ENCODE measurements around the gene MYL12B.
"Not testable (repeated sequence)": the region's sequence is repeated elsewhere in the genome, so short reads cannot be mapped to it uniquely, and the experiment has no call there.

The MYL12B gene

DNA sequence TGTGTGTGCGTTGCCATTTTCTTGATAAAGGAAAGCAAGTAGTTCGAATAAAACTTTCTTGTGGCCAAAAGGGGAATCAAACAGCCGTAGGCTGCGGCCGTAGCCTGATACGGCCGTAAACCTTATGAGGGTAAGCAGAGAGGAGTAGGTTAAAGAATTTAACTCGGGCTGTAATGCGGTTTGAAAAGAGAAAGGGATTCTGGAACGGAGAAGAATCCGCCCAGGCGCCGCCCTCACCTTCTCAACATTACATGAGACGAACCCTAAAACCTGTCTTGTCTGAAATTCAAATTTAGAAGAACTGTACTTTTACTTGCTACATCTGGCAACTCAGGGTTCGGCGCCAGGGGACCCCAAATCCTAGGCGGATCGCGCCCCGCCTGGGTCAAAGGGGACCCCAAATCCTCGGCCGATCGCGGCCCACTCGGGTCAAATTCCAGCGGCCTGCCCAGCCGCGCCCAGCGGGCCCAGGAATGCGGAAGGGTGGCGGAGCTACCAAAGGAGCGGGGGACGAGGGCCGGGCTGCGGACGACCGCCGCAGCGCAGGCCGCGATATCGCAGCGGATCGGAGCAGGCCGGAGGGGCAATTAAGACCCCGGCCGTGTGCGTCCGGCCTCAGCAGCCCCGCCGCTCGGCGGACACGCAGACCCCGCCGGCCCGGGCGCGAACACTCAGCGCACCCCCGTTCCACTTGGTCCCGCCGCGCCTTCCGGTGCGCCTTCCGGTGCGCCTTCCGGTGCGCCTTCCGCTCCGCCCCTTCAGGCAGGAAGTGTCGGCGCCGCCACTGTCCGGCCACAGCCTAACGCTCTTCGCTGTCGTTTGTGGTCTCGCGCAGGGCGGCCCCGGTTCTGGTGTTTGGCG, at the start of gene MYL12B:
MYL12B (plus strand) TSS at position 761 of the 861 bp plus-strand sequence. CDS start 10,766 bp downstream, outside the sequence.
- DNase-seq = peak; percentile 92

DNA sequence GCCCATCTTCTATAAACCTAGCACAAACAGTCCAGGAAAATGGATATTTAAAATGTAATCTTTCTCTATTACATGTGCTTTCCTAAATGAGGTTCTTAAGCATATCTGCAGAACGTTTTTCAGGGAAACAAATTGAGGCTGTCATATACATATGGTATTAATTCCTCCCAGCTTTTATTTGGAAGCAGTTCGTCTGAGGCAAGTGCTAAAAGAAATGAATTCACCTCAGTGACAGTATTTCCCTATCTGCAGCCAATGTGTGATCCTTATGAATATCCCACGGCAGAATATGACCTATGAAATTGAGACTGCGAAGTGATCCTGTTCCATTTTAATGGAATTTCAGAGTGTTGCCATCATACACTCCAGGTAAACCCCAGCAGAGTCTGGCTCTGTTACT, 49.3 kb upstream of the MYL12B start:
- DNase-seq = no peak

DNA sequence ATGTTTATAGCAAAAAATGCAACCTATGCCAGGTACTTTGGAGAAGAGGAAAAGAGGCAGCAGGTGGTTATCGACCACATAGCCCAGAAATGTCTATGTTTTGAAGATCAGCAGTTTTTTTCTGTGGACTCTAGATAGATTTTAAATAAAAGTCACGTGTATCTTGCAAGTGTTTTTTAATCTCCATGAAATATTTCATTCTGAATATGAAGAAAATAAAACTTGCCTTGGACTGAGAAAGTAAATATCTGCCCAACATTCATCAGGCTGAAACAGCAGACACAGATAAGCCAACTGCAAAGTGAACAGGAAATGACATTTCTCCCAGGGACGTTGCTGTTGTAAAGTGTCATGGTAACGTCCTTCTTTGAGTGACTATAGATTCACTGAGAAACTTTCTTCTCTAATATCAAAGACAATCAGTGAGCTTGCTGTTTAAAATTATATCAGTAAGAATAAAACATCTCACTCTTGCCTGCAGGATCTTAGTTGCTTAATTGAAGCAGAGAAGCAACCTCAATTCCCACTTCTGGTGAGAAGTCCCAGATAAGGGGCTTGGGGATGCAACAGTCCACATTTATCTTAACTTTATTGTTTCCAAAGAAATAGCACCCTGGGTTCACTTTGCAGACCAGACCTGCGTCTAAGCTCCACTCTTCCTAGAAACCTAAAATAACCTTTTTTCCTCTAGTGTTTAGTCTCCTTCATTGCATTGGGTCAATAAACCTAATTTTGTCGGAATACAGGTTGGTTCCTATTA, 48.5 kb upstream of the MYL12B start:
- DNase-seq = no peak

DNA sequence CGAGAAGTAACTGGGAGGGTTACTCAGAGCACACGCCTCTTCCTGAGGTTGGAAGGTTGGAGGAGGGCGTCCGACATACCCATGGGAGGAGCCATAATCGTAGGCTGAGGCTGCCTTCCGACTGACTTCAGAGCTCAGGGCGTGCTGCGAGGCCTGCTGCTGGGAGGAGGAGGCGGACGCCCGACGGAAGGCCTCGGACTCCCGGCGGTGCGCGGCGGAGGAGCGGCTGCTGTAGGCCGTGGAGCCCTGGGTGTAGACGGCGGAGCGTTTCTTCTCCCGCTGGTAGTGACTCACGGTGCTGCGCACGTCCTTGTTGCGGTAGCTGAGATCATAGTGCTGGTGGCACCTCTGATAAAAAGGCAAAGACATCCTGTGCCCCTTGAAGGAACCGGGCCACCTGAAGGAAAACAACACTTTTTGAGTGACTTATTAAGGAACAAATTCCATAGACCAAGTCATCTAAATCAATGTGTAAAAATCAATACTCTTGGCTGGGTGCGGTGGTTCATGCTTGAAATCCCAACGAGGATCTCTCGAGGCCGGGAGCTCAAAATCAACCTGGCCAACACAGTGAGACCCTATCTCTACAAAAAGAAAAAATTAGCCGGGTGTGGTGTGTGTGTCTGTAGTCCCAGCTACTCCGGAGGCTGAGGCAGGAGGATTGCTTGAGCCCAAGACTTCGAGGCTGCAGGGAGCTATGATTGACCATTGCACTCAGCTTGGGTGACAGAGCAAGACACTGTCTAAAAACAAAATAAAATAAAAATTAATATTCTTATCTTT, 46.9 kb upstream of the MYL12B start:
- no peak for DNase-seq

DNA sequence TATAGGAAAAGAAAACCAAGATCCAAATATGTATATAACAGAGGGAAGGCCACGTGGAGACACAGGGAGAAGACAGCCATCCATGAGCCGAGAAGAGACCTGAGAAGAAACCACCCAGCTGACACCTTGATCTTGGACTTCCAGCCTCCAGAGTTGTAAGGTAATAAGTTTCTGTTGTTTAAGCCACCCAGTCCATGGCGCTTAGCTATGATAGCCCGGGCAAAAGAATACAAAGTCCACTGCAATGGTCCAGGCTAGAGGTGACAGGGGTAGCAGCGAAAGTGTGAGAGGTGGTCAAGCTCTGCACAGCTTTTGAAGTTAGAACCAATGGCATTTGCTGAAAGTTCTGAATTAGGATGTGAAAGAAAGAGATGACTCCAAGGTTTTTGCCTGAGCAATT, 44.9 kb upstream of the MYL12B start:
- no peak for DNase-seq

DNA sequence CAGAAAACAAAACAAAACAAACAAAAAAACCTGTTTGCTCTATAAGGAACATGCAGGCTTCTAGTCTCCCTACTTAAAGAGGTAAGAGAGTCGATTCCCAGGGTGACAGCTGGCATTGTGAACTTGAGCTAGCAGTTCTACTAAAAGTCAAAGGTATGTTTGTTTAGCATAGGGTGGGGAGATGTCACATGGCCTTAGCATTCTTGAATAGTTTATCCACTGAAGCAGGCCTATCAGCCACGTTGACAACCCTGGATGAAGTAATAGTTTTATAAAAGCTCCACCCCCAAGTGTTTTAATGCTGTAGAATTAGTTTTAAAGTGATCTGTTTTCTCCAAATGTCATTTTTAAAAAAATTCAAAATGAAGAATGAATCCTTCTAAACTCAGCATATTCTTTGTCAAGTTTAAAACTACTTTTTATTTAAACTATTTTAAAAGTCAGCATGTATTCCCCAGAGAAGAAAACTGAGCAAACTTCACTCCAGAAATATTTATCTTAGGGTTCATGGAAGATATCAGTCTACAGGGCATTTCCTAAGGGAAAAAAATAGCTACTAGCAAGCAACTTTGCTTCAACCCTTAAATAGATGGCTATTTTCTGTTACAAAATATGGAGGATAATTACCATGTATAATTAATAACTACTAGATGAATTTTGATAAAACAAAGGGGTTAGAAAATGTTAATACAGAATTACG, 43.8 kb upstream of the MYL12B start:
- DNase-seq = no peak

DNA sequence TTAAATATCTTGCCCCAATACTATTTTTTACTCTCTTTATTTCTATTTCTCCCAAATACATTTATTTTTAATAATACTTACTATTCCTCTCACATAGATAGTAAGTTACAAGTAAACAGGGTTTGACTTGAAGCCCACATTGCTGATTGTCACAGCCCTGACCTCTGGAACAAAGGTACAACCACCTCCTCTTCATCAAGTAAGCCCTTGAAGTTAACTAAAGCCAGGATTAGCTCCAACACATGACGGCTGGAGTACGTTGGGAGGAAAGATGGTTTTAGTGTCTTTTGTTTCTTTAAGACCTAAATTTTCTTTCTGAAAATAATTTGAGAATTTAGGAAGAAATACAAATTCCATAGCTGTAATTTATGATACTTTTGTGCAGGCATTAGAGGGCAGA, 43.1 kb upstream of the MYL12B start:
- no peak for DNase-seq

DNA sequence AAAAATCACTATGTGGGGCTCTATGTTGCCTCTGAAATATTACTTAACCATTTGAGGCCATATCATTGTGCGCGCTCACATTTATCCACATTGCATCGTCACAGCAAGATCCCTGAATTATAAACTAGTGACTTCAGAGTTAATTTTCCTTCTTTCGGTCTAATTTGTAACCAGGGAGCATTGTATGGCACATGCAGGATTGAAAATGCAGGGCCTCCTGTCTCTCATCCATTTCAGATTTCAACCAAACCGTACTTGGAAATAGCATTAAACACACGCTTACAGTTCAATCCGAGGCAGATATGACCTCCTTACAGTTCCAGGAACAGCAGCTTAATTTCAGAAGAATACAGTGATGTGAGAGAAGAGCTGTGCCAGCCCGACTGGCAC, 42.7 kb upstream of the MYL12B start:
- no peak for DNase-seq

DNA sequence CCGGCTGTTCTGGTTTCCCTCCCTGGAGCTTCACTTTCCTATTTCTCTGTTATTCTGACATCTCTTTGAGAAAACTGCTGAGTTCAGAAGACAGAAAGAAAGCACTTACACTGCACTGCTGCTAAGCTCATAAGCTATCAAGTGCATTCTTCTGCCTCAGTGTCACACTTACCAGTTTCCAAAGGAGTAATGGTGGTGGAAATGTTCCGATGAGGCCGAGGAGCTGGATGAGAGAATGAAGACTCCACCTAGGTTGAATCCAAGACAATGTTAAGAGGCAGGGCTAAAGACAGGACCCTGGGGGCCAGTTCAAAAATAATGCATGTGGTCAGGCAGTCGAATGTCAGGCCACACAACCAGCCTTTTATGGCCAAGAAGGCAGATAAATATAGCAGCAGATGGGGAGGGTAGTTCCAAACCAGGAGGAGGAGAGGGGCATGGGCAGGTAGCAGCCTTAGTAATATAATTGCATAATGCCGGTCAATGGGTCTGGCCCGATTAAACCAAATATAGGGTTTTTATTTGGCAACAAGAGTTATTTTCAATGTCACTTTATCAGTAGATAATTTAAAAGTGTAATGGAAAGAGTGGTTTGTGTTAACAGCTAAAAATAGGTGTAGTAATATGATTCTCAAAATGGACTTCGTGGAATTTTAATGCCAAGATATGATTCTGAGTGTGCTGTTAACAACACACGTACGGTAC, 42.1 kb upstream of the MYL12B start, which contains the start of gene MYOM1:
MYOM1 (minus strand) TSS at position 338 of the 705 bp plus-strand sequence. CDS start 4,745 bp downstream, outside the sequence.
- no peak for DNase-seq

DNA sequence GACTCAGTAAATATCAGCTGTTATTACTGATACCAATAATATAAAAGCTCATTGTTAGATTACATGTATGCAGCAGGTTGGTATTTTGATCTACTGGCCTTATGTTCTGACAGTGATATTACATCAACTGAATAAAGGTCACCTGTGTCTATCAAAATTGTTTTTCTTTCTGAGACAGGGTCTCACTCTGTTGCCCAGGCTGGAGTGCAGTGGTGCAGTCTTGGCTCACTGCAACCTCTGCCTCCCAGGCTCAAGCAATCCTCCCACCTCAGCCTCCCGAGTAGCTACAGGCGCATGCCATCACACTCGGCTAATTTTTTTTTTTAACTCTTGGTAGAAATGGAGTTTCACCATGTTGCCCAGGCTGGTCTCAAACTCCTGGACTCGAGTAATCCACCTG, 41.1 kb upstream of the MYL12B start:
- DNase-seq = not testable (repeated sequence)

DNA sequence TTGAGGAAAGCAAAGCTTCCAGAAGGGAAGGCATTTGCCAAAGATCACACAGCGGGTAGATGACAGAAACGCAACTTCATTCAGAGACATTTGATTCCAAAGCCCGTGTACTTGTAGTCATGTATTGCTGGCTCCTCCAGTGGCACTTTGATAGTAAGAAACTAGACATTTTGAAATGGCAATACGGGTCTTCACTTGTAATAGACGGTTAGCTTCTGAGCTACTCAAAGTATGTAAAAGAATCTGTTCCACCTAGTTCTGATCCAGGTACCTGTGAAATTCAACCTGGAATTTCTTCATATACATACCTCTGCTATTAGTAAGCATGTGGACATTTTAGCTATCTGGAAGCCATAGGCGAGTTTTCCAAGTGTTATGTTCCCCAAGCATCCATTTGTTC, 40.4 kb upstream of the MYL12B start:
- DNase-seq = no peak

DNA sequence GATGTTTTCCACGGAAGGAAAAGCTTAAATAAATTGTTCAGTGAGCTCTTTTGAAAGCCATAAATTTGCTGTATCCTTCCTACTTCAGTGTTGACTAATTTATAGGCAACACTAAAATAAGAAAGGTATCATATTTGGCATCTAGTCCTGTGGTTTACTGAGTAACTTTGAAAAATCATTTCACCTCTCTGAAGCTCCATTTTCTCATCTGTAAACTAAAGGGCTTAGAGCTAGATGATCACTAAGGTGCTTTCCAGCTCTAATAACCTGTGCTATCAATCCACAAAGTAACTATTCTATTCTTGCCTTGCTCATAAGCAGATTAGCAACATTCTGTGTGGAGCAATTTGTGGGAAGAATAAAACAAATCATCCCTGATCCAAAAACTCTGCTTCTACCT, 38.6 kb upstream of the MYL12B start:
- DNase-seq = no peak

DNA sequence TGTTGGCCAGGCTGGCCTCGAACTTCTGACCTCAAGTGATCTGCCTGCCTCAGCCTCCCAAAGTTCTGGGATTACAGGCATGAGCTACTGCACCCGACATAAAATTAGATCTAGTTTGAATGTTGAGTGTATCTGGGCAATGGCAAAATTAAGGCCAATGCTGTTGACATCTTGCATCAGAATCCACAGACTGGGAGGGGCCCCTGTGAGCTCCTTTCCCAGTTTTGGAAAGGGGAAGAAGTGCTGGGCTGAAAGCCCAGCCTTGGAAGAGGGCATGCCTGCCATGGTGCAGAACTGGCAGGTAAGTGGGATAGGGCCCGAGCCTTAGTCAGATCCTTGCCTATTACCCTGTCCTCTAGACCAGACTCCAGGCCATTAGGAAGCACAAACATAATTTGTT, 37.7 kb upstream of the MYL12B start:
- DNase-seq = no peak

DNA sequence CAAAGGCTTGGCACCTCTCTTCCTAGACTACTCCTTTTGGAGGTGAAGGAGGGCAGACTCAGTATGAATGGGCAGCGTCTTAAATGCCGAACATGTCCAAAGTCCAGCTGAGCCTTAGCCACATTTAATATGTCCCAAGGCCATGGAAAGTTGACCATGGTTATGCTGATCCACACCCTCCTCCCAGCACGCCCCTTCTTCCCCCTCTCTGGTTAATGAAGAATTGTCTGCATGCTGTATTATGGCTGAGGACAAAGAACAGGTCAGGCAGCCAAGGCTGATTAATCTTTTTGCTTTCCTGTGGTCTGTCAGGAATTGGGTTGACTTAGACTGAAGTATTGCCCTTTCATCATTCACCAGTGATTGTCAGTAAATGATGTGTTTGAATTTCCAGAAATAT, 36.3 kb upstream of the MYL12B start:
- DNase-seq = no peak

DNA sequence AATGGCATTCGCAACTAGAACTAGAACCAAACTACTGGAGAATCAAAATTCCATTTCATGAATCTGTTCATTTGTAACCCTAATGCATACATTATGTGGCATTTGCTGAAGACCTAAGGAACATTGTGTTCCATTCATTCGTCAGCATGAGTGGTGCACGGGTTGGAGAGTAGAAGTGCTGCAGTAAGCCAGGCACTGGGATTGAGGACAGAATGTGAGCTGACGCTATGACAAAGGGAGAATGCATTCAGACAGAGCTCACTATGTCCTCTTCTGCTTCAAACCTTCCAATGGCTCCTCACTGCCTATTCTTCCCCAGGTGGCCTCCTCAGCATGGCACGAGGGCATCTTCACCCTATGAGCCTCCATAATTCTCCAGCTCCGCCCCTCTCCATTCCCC, 35.9 kb upstream of the MYL12B start:
- DNase-seq = no peak

DNA sequence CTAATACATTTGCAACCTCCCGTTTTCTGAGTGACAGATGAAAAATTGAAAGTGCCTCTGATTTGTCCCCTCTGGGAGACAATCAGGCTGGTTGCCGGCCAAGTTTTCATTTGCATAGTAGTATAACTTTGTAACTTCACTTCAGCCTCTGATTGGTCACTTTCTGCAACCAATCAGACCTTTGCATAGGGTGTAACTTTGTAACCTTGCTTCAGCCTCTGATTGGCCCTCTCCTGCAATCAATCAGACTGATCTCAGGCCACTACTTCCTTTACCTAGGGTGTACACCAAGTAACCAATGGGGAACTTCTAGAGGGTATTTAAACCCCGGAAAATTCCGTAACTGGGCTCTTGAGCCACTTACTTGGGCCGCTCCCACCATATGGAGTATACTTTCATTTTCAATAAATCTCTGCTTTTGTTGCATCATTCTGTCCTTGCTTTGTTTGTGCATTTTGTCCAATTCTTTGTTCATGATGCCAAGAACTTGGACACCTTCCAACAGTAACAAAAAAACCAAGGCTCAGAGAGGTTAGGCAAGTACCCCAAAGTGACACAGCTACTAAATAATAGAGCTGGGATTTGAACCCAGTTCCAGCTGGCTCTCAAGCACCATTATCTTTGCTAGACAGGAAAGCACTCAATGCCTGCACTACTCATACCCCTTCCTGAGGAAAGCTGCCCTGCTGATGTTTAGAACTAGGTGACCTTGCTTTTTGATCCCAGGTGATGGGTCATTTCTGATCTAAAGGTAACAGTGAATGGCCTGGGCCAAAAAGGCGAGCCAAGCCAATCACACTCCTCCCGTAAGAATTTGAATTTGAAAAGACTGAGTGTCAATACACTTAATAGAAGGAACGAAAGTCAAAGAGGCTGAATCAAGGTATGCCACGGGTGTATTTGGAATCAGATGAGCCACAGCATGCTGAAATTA, 31.3 kb upstream of the MYL12B start:
- DNase-seq = no peak

DNA sequence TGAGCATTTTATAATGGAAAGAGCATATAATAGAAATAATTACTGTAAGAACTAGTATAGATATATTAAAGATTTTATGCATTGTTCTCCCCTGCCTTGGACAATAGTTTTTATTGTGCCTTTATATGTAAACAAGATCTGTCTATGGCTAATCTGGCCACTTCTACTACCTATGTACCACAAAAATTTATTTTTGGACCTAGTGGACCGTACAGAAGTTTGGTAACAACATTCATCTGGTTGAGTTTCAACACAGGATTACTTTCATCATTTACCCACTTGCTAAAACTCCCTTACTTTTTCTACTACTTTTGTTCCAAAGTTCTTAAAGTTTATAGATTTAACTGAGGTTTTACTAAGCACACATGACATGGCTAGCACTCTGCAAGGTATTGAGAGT, 28.9 kb upstream of the MYL12B start:
- DNase-seq = no peak

DNA sequence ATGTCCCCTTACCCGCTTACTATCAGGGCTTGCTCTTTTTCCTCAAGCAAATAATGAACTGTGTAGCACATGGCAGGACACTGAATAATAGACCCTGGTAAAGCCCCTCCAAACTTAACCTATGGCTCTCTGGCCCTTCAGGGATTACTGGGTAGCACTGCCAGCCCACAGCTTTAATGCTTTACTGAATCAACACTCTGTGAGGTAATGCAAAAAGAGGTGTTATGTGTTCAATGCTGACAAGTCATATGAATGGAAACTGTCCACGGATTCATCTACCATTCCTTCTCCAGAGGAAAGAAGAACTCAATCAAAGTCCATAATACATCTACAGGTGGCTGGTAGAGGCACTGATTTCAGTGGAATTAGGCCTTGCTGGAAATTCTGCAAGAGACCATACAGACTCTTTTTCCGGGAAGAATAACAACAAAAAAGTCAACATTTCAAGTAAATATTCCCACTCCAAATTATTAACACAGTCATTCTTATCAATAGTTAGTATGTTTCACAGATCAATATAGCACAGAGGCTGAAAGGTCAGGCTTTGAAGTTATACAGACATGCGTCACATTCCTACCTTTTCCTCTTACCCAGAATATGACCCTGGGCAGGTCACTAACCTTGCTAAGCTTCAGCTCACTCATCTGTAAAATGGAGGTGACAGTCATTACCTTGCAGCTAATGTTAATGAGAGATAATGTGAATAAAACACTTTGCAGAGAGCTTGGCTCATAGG, 28.3 kb upstream of the MYL12B start:
- DNase-seq = no peak

DNA sequence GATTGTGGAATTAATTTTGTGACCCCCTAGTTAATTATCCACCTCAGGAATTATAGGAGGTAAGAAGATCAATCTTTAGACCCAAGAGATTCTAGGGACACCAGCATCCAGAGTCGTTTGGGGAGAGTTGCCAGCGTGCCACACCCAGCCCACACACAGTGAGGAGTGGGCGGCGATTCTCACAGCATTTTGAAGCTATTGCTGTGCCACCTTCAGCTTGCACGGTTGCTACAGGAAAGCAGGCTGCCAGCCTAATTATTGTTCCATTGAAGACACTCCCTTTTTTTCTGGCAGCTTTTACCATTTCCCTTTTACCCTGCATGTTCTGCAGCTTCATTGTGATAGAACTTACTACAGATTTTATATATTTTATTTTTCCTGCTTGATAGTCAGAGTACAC, 27.5 kb upstream of the MYL12B start:
- no peak for DNase-seq

DNA sequence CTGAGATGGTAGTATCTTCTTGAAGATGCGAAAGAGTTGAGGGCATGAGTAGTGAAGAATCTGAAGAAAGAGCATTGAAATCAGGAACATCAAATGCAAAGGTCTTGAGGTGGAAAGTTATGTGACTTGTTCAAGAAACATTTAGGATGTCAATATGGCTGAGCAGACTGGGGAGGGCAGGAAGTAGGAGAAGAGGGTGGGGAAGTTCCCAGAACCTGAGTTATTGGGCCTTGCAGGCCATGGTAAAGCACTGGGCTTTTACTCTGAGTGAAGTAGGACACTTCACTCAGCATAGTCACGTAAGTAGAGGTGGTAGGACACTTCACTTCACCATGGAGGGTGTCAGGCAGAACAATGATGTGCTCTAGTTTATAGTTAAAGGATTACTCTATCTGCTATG, 26.1 kb upstream of the MYL12B start:
- no peak for DNase-seq
